Stomach (tissue), 4 donors: ENCODE measurements around the gene DDC.

ENCODE experiments used
- CTCF ChIP-seq, 7 experiments: fragments of 450-650 bp in 4 of 7; fragments of 200-600 bp in 3 of 7; sonication (generic) in 3 of 7; IDR thresholded peaks; one replicate each; pipeline ENCODE4 v1.5.1; 2016 to 2019; ENCODE audit warnings: antibody characterized with exemption in 7 of 7, control low read depth in 2 of 7, mild to moderate bottlenecking in 1 of 7
- POLR2AphosphoS5 ChIP-seq, 3 donors: sonication (generic); formaldehyde crosslinking; IDR thresholded peaks; one replicate each; pipeline ENCODE4 v1.6.1; 2016; ENCODE audit warnings: antibody characterized with exemption in 3 of 3

- TF ChIP-seq POLR2AphosphoS5 (IDR thresholded peaks at IDR 0.05): no peak
- no peak for TF ChIP-seq CTCF (IDR thresholded peaks at IDR 0.05)
Measured at GRCh38 chr7:50423860-50424259, 141.3 kb downstream of the DDC start.
